Activated CD8-positive, alpha-beta memory T cell treated with anti-CD3 and anti-CD28 coated beads for 1 hour (primary cell): ENCODE data around the gene ATF6B.
A peak's percentile ranks its signal among the peaks of the same experiment; 100 is the strongest.
"Not testable (repeated sequence)": the region's sequence is repeated elsewhere in the genome, so short reads cannot be mapped to it uniquely, and the experiment has no call there.

Source experiments
- DNase-seq, 2 donors: peaks; one replicate each; pipeline ENCODE4 v3.0.0-alpha.2; 2020; ENCODE audit warnings: low read depth in 1 of 2; ENCODE audit errors: extremely low read depth in 1 of 2

ATF6B gene

GRCh38 chr6:32108727-32109113, 19.3 kb downstream of the ATF6B start:
- no peak for DNase-seq

GRCh38 chr6:32108094-32108627, 19.9 kb downstream of the ATF6B start:
- no peak for DNase-seq

GRCh38 chr6:32107406-32107805, 20.6 kb downstream of the ATF6B start:
- no peak for DNase-seq

- DNase-seq: no peak
These were observed 22.6 kb downstream of the ATF6B start for GRCh38 chr6:32105433-32105832.

GRCh38 chr6:32102255-32102654, 25.8 kb downstream of the ATF6B start:
- no peak for DNase-seq

- DNase-seq: not testable (repeated sequence)
These were observed 27.8 kb downstream of the ATF6B start for GRCh38 chr6:32100251-32100650.

GRCh38 chr6:32097364-32097763, 30.7 kb downstream of the ATF6B start:
- DNase-seq: no peak

- DNase-seq: no peak
These were observed 31.4 kb downstream of the ATF6B start for GRCh38 chr6:32096394-32097258.

- no peak for DNase-seq
These were observed 32.0 kb downstream of the ATF6B start for GRCh38 chr6:32096087-32096393.

GRCh38 chr6:32095338-32096086, 32.5 kb downstream of the ATF6B start:
- no peak for DNase-seq

- no peak for DNase-seq
These were observed 35.1 kb downstream of the ATF6B start for GRCh38 chr6:32092760-32093497.

GRCh38 chr6:32089082-32089828, 38.8 kb downstream of the ATF6B start:
- no peak for DNase-seq

- DNase-seq: no peak
These were observed 39.5 kb downstream of the ATF6B start for GRCh38 chr6:32088487-32089049.

GRCh38 chr6:32087574-32088486, 40.2 kb downstream of the ATF6B start:
- DNase-seq: peak; percentile 19 to 60

GRCh38 chr6:32086661-32087573, 41.1 kb downstream of the ATF6B start:
- DNase-seq: no peak

GRCh38 chr6:32085759-32086459, 42.1 kb downstream of the ATF6B start:
- DNase-seq: no peak

- DNase-seq: no peak
These were observed 43.3 kb downstream of the ATF6B start for GRCh38 chr6:32084780-32085179.
